ENCODE measurements around the gene SLITRK3. TPM values are rescaled to one million over a fixed set of nuclear protein-coding genes. Genes with fewer than 3 reads are reported as not detected.

Gene SLITRK3
- total and polyA plus RNA-seq, 8 donors = 0.03 to 0.37 (median 0.06) TPM; not detected in 3

DNA sequence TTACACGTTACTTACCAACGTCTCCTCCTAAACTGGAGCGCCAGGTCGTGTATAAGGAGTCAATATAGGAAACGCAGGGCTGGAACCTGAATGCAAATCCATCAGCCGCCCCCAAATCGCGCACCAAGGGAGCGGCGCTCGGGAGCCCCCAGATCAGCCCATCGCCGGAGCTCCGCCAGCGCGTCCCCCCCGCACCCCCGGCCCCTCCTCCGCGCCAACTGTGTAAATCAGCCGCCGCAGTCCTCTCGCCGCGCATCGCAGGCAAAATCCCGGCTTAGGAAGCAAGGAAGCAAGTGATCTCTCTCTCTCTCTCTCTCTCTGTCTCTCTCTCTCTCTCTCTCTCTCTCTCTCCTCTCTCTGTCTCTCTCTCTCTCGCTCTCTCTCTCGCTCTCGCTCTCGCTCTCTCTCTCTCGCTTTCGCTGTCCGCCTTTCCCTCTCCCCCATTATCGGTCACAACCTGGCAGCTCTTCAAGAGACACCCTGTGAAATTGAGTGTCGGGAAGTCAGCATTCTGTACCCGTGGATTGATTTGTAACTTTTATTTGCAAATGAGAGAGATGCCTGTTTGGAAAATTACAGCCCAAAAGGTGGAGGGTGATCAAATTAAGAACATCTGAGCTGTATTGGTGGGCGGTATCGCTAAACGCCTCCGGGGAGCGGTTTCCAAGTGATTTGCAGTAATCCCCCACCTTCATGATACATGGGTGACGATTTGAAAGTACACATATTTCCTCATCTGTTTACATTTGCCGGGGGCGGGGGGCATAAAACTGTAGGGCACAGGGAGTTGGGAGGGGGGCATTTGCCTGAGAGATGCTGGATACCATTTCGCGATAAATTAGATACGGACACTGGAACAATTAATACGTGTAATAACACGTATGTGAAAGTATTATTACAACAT is 645 bp upstream of the SLITRK3 start:
- Histone ChIP-seq H3K36me3 (no peaks in the 10 kb centered on the region), H3K4me1 (peaks cover 7 to 11% of the 10 kb centered on the region in 2 donors), H3K4me3 (no peak overlapping the region), H3K9me3 (no peaks in the 10 kb centered on the region), H3K27ac (no peak overlapping the region), H3K27me3 (peaks cover 55 to 85% of the 10 kb centered on the region in 2 donors)
- DNase-seq (peak in 1 of 4 donors; percentile 67), ATAC-seq (peak; percentile 31)
- TF ChIP-seq, protein P1, sequence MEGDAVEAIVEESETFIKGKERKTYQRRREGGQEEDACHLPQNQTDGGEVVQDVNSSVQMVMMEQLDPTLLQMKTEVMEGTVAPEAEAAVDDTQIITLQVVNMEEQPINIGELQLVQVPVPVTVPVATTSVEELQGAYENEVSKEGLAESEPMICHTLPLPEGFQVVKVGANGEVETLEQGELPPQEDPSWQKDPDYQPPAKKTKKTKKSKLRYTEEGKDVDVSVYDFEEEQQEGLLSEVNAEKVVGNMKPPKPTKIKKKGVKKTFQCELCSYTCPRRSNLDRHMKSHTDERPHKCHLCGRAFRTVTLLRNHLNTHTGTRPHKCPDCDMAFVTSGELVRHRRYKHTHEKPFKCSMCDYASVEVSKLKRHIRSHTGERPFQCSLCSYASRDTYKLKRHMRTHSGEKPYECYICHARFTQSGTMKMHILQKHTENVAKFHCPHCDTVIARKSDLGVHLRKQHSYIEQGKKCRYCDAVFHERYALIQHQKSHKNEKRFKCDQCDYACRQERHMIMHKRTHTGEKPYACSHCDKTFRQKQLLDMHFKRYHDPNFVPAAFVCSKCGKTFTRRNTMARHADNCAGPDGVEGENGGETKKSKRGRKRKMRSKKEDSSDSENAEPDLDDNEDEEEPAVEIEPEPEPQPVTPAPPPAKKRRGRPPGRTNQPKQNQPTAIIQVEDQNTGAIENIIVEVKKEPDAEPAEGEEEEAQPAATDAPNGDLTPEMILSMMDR (IDR thresholded peaks at IDR 0.05) = no peak
- intact Hi-C loops (cut with DNase I) = no loop called here

DNA sequence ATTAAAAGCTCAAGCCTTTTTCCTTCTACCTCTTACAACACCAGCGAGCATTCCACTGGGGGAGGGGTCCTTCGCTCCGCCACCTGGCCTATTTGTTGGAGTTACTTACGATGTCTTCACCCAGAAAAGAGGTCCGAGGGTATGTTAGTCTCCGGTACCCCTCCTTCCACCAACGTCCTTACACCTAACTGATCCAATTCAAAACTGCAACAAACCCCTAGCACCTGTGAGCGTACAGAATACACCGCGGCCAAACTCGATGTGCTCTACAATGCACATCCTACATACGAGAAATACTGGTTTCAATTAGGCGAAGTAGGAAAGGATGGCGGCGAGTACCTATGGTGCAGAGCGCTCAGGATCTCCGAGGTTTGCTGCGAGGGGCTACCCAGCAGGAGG is 944 bp downstream of the SLITRK3 start:
- peaks cover 7 to 11% of the 10 kb centered on the region in 2 donors for H3K4me1 ChIP-seq
- H3K9me3 ChIP-seq = no peaks in the 10 kb centered on the region
- H3K36me3 ChIP-seq = no peaks in the 10 kb centered on the region
- no peak for DNase-seq
- no peak overlapping the region for H3K27ac ChIP-seq
- ATAC-seq = peak; percentile 32
- H3K27me3 ChIP-seq = peaks cover 59 to 86% of the 10 kb centered on the region in 2 donors
- H3K4me3 ChIP-seq = no peak overlapping the region
- intact Hi-C loops (cut with DNase I) = no loop called here
- TF ChIP-seq, protein P1 (IDR thresholded peaks at IDR 0.05) = no peak

DNA sequence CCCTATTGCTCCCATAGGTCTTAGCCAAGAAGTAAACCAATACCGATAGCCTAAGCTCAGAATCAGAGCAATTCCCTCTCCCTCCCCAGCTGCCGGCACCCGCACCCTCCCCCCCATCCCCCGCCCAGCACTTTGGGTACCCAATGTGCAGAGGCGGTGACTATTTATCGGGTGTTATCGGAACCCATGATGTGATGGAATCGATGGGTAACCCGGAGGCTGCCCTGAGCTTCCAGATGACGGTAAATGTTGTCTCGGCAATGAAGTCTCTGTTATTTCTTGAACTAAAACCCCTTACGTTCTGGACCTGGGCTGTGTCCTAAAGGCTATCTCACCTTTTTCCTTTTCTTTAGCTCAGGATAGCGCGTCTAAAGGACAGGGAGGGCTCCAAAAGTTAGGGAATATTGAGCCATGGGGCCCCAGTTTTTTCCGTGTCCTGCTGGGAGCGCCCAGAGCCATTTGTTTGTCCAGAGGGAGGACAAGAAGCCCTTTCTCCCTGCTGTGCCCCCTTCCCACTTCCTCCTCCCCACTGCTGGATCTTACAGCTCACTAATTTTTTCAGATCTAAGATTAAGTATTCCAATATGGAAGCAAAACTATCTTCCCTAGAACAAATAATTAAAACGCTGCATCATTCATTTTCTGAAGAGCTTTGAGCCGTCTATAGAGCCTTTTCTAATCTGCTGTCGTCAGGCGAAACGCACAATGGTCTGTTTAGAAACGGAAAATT is 1.5 kb downstream of the SLITRK3 start:
- TF ChIP-seq, protein P1 (IDR thresholded peaks at IDR 0.05) = no peak
- H3K27me3 ChIP-seq = peaks cover 59 to 86% of the 10 kb centered on the region in 2 donors
- intact Hi-C loops (cut with DNase I) = no loop called here
- peaks cover 7 to 11% of the 10 kb centered on the region in 2 donors for H3K4me1 ChIP-seq
- no peaks in the 10 kb centered on the region for H3K36me3 ChIP-seq
- H3K9me3 ChIP-seq = no peaks in the 10 kb centered on the region
- no peak for DNase-seq
- H3K27ac ChIP-seq = no peak overlapping the region
- no peak for ATAC-seq
- no peak overlapping the region for H3K4me3 ChIP-seq

DNA sequence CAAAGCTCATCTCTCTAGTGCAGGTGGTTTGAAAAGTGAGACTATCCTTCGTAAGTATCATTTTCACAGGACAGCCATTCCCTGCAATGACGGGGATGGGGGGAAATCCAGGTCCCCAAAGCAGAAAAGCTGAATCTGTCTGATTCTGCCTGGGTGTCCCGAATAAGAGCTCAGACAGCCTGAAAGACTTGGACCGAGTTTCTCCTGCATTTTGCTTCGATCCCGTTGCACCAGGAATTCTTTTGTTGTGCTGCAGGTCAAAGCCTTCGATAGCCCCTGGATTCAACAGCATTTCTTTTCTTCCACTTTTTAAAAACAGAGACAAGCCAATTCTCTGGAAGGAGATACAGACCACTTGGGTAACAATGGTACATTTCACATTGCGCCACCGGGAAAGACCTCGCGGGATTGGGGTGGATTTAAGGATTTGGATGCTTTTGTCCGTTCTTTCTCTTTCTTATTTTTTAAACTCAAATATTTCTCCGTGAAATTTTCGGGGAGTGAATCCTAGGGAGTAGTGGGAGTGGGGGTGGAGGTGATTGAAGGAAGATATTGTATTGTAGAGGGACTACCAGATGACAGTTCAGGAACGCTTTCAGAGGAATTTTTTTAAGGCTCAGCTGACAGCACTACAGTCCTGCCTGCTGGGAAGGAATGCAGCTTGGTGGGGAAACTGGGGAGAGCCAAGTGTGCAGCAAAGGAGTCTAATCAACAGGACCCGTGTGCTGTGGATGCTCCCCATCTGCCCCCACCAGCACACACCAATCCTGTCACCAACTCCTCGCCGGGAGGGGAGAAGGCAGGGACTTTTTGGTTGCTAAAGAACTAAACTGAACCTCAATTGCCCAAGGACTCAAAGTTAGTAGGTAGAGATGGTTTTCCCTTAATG is 2.6 kb downstream of the SLITRK3 start:
- H3K36me3 ChIP-seq = no peaks in the 10 kb centered on the region
- no peak for DNase-seq
- no peak for ATAC-seq
- H3K4me3 ChIP-seq = no peak overlapping the region
- H3K4me1 ChIP-seq = peaks cover 7 to 11% of the 10 kb centered on the region in 2 donors
- TF ChIP-seq, protein P1 (IDR thresholded peaks at IDR 0.05) = no peak
- intact Hi-C loops (cut with DNase I) = no loop called here
- H3K27ac ChIP-seq = no peak overlapping the region
- peaks cover 55 to 79% of the 10 kb centered on the region in 2 donors for H3K27me3 ChIP-seq
- H3K9me3 ChIP-seq = no peaks in the 10 kb centered on the region
